OCI-LY1 (cell line): ENCODE data around the gene PCSK4.

Experiments
- EZH2 ChIP-seq: fragments of 200-600 bp; sonication (generic), shearing (Covaris generic); IDR thresholded peaks from 2 replicates; pipeline ENCODE4 v1.8.0; 2017; ENCODE audit warnings: borderline replicate concordance, mixed run types, mild to moderate bottlenecking, antibody characterized with exemption, low read length, moderate library complexity, mixed read lengths
- TF ChIP-seq, protein P1 (sequence below): fragments of 200-600 bp; sonication (generic), shearing (Covaris generic); IDR thresholded peaks from 2 replicates; pipeline ENCODE4 v1.5.1; 2017; ENCODE audit warnings: mild to moderate bottlenecking, antibody characterized with exemption, low read length, moderate library complexity, mixed read lengths

DNA sequence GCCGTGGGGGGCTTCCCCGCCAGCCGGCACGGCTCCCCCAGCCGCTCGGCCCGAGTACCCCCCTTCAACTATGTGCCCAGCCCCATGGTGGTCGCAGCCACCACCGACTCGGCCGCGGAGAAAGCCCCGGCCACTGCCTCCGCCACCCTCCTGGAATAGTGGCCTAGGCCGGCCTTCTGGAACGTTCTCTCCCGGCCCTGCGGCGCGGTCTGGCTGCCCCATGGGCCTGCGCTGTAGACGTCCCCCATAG, 20.2 kb downstream of the PCSK4 start:
- TF ChIP-seq, protein P1, sequence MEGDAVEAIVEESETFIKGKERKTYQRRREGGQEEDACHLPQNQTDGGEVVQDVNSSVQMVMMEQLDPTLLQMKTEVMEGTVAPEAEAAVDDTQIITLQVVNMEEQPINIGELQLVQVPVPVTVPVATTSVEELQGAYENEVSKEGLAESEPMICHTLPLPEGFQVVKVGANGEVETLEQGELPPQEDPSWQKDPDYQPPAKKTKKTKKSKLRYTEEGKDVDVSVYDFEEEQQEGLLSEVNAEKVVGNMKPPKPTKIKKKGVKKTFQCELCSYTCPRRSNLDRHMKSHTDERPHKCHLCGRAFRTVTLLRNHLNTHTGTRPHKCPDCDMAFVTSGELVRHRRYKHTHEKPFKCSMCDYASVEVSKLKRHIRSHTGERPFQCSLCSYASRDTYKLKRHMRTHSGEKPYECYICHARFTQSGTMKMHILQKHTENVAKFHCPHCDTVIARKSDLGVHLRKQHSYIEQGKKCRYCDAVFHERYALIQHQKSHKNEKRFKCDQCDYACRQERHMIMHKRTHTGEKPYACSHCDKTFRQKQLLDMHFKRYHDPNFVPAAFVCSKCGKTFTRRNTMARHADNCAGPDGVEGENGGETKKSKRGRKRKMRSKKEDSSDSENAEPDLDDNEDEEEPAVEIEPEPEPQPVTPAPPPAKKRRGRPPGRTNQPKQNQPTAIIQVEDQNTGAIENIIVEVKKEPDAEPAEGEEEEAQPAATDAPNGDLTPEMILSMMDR = no peak
- TF ChIP-seq EZH2 = no peak
